NCI-H2029 treated with DMSO at 0.1 percent for 48 hours (cell line): Measurements from ENCODE around the gene RAD50.
"Not testable (repeated sequence)": the region's sequence is repeated elsewhere in the genome, so short reads cannot be mapped to it uniquely, and the experiment has no call there.

Experiments
- DNase-seq: peaks from one replicate; lab custom pipeline; 2025; lab: John Stamatoyannopoulos, UW

RAD50 gene

GRCh38 chr5:132556763-132557477 is at the start of gene RAD50:
TSS of gene RAD50 (plus strand) at chr5:132556977. CDS start at chr5:132557325, 348 bp downstream.
- peak; percentile 53 for DNase-seq

GRCh38 chr5:132510076-132510475 is 46.7 kb upstream of the RAD50 start:
- no peak for DNase-seq

GRCh38 chr5:132513618-132514336 is 43.0 kb upstream of the RAD50 start:
- DNase-seq, result not testable (repeated sequence)

- not testable (repeated sequence) for DNase-seq
These were observed 34.7 kb upstream of the RAD50 start for GRCh38 chr5:132522067-132522466.

GRCh38 chr5:132524877-132525276 is 31.9 kb upstream of the RAD50 start:
- DNase-seq, result not testable (repeated sequence)

- no peak for DNase-seq
These were observed 31.5 kb upstream of the RAD50 start for GRCh38 chr5:132525299-132525724.

GRCh38 chr5:132526290-132526973 is 30.3 kb upstream of the RAD50 start:
- peak; percentile 45 for DNase-seq

GRCh38 chr5:132526974-132527564 is 29.7 kb upstream of the RAD50 start:
- DNase-seq, result no peak

- DNase-seq, result no peak
These were observed 28.8 kb upstream of the RAD50 start for GRCh38 chr5:132528021-132528420.

- no peak for DNase-seq
These were observed 27.7 kb upstream of the RAD50 start for GRCh38 chr5:132528866-132529634.

- no peak for DNase-seq
These were observed 25.8 kb upstream of the RAD50 start for GRCh38 chr5:132530946-132531345.

GRCh38 chr5:132539716-132540115 is 17.1 kb upstream of the RAD50 start:
- DNase-seq, result no peak

- no peak for DNase-seq
These were observed 16.6 kb upstream of the RAD50 start for GRCh38 chr5:132540149-132540548.

- no peak for DNase-seq
These were observed 16.0 kb upstream of the RAD50 start for GRCh38 chr5:132540764-132541163.

GRCh38 chr5:132543472-132544201 is 13.1 kb upstream of the RAD50 start, which contains the start of gene IL5:
TSS of gene IL5 (minus strand) at chr5:132543522. CDS start at chr5:132543478, 44 bp downstream.
- no peak for DNase-seq

- DNase-seq, result no peak
These were observed 10.7 kb upstream of the RAD50 start for GRCh38 chr5:132546108-132546507.

- no peak for DNase-seq
These were observed 9.5 kb upstream of the RAD50 start for GRCh38 chr5:132547269-132547668.

GRCh38 chr5:132548834-132549233 is 7.9 kb upstream of the RAD50 start:
- DNase-seq, result not testable (repeated sequence)

GRCh38 chr5:132549576-132549975 is 7.2 kb upstream of the RAD50 start:
- no peak for DNase-seq

GRCh38 chr5:132556153-132556762 is 519 bp upstream of the RAD50 start:
- DNase-seq, result no peak
